Measurements from ENCODE around the gene MTG1. TPM values are rescaled to one million over a fixed set of nuclear protein-coding genes. Genes with fewer than 3 reads are reported as not detected.

MTG1 gene
- total and polyA plus RNA-seq, 2 experiments from 2014 or later, result 45.7 to 68.6 TPM

DNA sequence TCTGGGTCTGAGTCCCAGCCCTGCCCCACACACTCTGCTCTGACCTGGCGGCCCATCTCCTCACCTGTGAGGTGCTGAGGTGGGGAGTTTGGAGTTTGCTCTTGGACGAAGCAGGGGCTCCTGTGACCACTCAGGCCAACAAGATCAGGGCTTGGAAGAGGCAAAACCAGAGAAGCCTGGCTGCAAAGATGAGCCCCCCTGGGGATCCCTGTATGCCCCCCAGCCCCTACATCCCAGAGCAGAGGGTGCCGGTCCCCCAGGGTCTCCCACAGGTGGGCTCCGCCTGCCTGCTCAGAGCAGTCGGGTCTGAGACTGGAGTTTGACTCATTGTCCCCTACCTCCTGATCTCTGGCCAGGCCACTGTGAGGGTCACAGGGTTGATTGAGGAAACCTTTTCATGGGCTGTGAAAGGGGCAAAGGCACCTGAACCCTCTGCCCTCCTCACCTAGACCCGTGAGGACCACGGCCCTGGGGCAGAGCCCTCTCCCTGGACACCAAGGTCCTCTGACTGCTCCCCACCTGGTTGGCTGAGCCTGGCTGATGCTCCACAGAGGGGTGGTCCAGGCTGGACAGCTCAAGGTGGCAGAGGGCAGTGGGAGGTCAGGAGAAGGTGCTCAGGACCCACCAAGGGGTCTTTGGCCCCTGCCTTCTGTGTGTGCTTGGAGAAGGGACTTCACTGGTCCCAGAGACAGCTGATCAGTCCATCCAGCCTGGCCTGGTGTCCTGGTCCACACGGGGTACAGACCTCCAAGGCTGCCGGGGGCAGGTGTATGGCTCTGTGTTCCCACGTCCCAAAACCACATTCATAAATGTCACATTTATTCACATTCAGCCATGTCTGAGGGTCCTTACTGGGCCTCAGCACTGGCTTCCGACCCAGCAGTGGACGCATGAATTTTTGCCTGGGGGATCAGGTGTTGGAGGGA is 50.6 kb downstream of the MTG1 start (continued):
- TF ChIP-seq, protein P1, sequence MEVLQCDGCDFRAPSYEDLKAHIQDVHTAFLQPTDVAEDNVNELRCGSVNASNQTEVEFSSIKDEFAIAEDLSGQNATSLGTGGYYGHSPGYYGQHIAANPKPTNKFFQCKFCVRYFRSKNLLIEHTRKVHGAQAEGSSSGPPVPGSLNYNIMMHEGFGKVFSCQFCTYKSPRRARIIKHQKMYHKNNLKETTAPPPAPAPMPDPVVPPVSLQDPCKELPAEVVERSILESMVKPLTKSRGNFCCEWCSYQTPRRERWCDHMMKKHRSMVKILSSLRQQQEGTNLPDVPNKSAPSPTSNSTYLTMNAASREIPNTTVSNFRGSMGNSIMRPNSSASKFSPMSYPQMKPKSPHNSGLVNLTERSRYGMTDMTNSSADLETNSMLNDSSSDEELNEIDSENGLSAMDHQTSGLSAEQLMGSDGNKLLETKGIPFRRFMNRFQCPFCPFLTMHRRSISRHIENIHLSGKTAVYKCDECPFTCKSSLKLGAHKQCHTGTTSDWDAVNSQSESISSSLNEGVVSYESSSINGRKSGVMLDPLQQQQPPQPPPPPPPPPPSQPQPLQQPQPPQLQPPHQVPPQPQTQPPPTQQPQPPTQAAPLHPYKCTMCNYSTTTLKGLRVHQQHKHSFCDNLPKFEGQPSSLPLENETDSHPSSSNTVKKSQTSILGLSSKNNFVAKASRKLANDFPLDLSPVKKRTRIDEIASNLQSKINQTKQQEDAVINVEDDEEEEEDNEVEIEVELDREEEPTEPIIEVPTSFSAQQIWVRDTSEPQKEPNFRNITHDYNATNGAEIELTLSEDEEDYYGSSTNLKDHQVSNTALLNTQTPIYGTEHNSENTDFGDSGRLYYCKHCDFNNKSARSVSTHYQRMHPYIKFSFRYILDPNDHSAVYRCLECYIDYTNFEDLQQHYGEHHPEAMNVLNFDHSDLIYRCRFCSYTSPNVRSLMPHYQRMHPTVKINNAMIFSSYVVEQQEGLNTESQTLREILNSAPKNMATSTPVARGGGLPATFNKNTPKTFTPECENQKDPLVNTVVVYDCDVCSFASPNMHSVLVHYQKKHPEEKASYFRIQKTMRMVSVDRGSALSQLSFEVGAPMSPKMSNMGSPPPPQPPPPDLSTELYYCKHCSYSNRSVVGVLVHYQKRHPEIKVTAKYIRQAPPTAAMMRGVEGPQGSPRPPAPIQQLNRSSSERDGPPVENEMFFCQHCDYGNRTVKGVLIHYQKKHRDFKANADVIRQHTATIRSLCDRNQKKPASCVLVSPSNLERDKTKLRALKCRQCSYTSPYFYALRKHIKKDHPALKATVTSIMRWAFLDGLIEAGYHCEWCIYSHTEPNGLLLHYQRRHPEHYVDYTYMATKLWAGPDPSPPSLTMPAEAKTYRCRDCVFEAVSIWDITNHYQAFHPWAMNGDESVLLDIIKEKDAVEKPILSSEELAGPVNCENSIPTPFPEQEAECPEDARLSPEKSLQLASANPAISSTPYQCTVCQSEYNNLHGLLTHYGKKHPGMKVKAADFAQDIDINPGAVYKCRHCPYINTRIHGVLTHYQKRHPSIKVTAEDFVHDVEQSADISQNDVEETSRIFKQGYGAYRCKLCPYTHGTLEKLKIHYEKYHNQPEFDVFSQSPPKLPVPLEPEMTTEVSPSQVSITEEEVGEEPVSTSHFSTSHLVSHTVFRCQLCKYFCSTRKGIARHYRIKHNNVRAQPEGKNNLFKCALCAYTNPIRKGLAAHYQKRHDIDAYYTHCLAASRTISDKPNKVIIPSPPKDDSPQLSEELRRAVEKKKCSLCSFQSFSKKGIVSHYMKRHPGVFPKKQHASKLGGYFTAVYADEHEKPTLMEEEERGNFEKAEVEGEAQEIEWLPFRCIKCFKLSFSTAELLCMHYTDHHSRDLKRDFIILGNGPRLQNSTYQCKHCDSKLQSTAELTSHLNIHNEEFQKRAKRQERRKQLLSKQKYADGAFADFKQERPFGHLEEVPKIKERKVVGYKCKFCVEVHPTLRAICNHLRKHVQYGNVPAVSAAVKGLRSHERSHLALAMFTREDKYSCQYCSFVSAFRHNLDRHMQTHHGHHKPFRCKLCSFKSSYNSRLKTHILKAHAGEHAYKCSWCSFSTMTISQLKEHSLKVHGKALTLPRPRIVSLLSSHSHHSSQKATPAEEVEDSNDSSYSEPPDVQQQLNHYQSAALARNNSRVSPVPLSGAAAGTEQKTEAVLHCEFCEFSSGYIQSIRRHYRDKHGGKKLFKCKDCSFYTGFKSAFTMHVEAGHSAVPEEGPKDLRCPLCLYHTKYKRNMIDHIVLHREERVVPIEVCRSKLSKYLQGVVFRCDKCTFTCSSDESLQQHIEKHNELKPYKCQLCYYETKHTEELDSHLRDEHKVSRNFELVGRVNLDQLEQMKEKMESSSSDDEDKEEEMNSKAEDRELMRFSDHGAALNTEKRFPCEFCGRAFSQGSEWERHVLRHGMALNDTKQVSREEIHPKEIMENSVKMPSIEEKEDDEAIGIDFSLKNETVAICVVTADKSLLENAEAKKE (CRISPR knock-in tag; IDR thresholded peaks at IDR 0.05), result no peak
- TF ChIP-seq NANOG (IDR thresholded peaks at IDR 0.05; ENCODE audit: borderline replicate concordance), result no peak

DNA sequence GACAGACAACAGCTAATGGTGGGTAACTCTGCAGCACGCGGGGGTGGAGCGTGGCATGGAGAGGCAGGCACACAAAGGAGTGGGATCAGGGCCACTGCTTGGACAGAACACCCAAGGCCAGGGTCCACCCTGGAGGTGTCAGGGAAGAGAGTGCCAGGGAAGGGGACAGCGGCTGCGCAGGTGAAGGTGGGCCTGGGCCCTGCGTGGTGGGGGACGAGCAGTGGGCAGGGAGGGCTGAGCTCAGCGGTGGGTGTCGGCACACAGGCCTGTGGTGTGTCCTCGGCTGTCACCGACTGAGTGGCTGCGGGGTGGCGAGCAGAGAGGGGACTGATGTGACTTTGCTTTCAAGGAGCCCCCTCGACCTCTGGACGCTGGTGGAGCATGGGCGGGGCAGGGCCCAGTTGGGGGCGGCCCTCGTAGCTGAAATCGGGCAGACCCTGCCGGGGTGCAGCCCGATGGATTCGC is 51.3 kb downstream of the MTG1 start:
- H3F3A ChIP-seq (replicated peaks; ENCODE audit: low read depth), result no peaks in the 10 kb centered on the region
- no peak overlapping the region for H3K4me3 Mint-ChIP-seq
- no peaks in the 10 kb centered on the region for H3K4me1 ChIP-seq (ENCODE audit: insufficient read depth)
- H3K27me3 ChIP-seq (ENCODE audit: insufficient read depth), result no peaks in the 10 kb centered on the region
- H3K4me2 ChIP-seq, result no peak overlapping the region
- H3K9me2 ChIP-seq (ENCODE audit: insufficient read depth), result no peaks in the 10 kb centered on the region
- H3K27ac Mint-ChIP-seq, result no peak overlapping the region
- no peaks in the 10 kb centered on the region for H3K79me2 ChIP-seq (replicated peaks; ENCODE audit: insufficient read depth)
- DNase-seq (ENCODE audit: low spot score) (no peak), ATAC-seq (no peak)
- H3K4me3 ChIP-seq, result no peak overlapping the region
- no peaks in the 10 kb centered on the region for H4K20me1 ChIP-seq (replicated peaks; ENCODE audit: insufficient read depth)
- peaks cover 5% of the 10 kb centered on the region for H3K27me3 Mint-ChIP-seq (ENCODE audit: insufficient read depth, low read depth, poor library complexity)
- no peak overlapping the region for H2AFZ ChIP-seq
- H3K27ac ChIP-seq (ENCODE audit: low read depth), result no peak overlapping the region
- H3K36me3 Mint-ChIP-seq (ENCODE audit: low read depth), result peaks cover 21% of the 10 kb centered on the region
- H3K4me1 Mint-ChIP-seq, result no peaks in the 10 kb centered on the region
- H3K36me3 ChIP-seq (ENCODE audit: insufficient read depth), result no peaks in the 10 kb centered on the region
- H3K9me3 Mint-ChIP-seq, result peaks cover 80% of the 10 kb centered on the region
- no peak for TF ChIP-seq JUNB (IDR thresholded peaks at IDR 0.05; ENCODE audit: unreplicated experiment)
- TF ChIP-seq, protein P2, sequence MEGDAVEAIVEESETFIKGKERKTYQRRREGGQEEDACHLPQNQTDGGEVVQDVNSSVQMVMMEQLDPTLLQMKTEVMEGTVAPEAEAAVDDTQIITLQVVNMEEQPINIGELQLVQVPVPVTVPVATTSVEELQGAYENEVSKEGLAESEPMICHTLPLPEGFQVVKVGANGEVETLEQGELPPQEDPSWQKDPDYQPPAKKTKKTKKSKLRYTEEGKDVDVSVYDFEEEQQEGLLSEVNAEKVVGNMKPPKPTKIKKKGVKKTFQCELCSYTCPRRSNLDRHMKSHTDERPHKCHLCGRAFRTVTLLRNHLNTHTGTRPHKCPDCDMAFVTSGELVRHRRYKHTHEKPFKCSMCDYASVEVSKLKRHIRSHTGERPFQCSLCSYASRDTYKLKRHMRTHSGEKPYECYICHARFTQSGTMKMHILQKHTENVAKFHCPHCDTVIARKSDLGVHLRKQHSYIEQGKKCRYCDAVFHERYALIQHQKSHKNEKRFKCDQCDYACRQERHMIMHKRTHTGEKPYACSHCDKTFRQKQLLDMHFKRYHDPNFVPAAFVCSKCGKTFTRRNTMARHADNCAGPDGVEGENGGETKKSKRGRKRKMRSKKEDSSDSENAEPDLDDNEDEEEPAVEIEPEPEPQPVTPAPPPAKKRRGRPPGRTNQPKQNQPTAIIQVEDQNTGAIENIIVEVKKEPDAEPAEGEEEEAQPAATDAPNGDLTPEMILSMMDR (conservative IDR thresholded peaks at IDR 0.05; ENCODE audit: low read depth in 2 of 2), result no peak
- TF ChIP-seq EZH2phosphoT487 (IDR thresholded peaks at IDR 0.05; ENCODE audit: unreplicated experiment), result no peak
- TF ChIP-seq, protein P3, sequence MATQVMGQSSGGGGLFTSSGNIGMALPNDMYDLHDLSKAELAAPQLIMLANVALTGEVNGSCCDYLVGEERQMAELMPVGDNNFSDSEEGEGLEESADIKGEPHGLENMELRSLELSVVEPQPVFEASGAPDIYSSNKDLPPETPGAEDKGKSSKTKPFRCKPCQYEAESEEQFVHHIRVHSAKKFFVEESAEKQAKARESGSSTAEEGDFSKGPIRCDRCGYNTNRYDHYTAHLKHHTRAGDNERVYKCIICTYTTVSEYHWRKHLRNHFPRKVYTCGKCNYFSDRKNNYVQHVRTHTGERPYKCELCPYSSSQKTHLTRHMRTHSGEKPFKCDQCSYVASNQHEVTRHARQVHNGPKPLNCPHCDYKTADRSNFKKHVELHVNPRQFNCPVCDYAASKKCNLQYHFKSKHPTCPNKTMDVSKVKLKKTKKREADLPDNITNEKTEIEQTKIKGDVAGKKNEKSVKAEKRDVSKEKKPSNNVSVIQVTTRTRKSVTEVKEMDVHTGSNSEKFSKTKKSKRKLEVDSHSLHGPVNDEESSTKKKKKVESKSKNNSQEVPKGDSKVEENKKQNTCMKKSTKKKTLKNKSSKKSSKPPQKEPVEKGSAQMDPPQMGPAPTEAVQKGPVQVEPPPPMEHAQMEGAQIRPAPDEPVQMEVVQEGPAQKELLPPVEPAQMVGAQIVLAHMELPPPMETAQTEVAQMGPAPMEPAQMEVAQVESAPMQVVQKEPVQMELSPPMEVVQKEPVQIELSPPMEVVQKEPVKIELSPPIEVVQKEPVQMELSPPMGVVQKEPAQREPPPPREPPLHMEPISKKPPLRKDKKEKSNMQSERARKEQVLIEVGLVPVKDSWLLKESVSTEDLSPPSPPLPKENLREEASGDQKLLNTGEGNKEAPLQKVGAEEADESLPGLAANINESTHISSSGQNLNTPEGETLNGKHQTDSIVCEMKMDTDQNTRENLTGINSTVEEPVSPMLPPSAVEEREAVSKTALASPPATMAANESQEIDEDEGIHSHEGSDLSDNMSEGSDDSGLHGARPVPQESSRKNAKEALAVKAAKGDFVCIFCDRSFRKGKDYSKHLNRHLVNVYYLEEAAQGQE (IDR thresholded peaks at IDR 0.05; ENCODE audit: unreplicated experiment), result no peak
- no peak for TF ChIP-seq STAT1 (IDR thresholded peaks at IDR 0.05; ENCODE audit: unreplicated experiment)
- no peak for TF ChIP-seq POLR2AphosphoS5 (IDR thresholded peaks at IDR 0.05; ENCODE audit: low read depth)
- no peak for TF ChIP-seq CREB1 (CRISPR knock-in tag; IDR thresholded peaks at IDR 0.05; ENCODE audit: low read depth)
- no peak for TF ChIP-seq ZNF114 (CRISPR knock-in tag; IDR thresholded peaks at IDR 0.05)
- TF ChIP-seq NANOG (IDR thresholded peaks at IDR 0.05; ENCODE audit: borderline replicate concordance), result no peak
- TF ChIP-seq EZH2 (IDR thresholded peaks at IDR 0.05; ENCODE audit: low read depth, unreplicated experiment), result no peak
